ENCODE data around the gene RSAD1.

- no peak for TF ChIP-seq CTCF (IDR thresholded peaks at IDR 0.05)
- TF ChIP-seq EZH2 (IDR thresholded peaks at IDR 0.05): no peak
These were observed 56.3 kb downstream of the RSAD1 start for GRCh38 chr17:50534979-50535326.

All from neural progenitor cell (in vitro differentiated cells).